IMR-90 (cell line): Measurements from ENCODE around the gene ATP1B3. TPM values are rescaled to one million over a fixed set of nuclear protein-coding genes. Genes with fewer than 3 reads are reported as not detected.

Experiments used
- ATAC-seq: fragments of 200-7000 bp; cut with Tn5 transposase; 2 replicates; pipeline ENCODE4 v1.9.1; 2020; ENCODE audit warnings: low read depth, mild to moderate bottlenecking, moderate library complexity
- BruUV-seq: library from RNA; stranded (reverse); fragments of 400-500 nt; replicated peaks from 2 replicates; lab custom pipeline; 2021; lab: Mats Ljungman, UMichigan
- CTCF ChIA-PET: fragments of 300-600 bp; formaldehyde crosslinking; extraction: SDS; loops from one replicate; lab custom pipeline; 2021; ENCODE audit warnings: antibody characterized with exemption; lab: Yijun Ruan, JAX
- POLR2A ChIA-PET: fragments of 300-600 bp; sonication (Branson Sonifier 250); formaldehyde crosslinking; loops from one replicate; lab custom pipeline; 2022; ENCODE audit warnings: antibody characterized with exemption; ENCODE audit not compliant: unreplicated experiment; lab: Charles Lee
- DNase-seq: peaks from one replicate; pipeline ENCODE4 v3.0.0; 2013
- H2AFZ ChIP-seq: replicated peaks from 2 replicates; pipeline ENCODE3; 2013; ENCODE audit warnings: low read length, mild to moderate bottlenecking; ENCODE audit not compliant: poor library complexity
- H2AK5ac ChIP-seq: 2 replicates; pipeline ENCODE4 v1.6.1; 2013; ENCODE audit warnings: low read depth, low read length, inconsistent platforms
- H2AK9ac ChIP-seq: replicated peaks from 2 replicates; pipeline ENCODE3; 2013; ENCODE audit warnings: mild to moderate bottlenecking, low read depth, low read length, moderate library complexity; ENCODE audit not compliant: poor library complexity
- H2BK120ac ChIP-seq: 2 replicates; pipeline ENCODE4 v1.6.1; 2013; ENCODE audit warnings: low read depth, low read length, inconsistent platforms
- H2BK15ac ChIP-seq: 3 replicates; pipeline ENCODE4 v1.6.1; 2013; ENCODE audit warnings: low read depth, low read length, inconsistent platforms
- H2BK20ac ChIP-seq: 2 replicates; pipeline ENCODE4 v1.6.1; 2013; ENCODE audit warnings: low read depth, mild to moderate bottlenecking, inconsistent platforms, low read length, moderate library complexity
- H2BK5ac ChIP-seq: 2 replicates; pipeline ENCODE4 v1.6.1; 2013; ENCODE audit warnings: mild to moderate bottlenecking, low read depth, low read length, inconsistent platforms; ENCODE audit not compliant: poor library complexity, severe bottlenecking
- H3K14ac ChIP-seq: replicated peaks from 2 replicates; pipeline ENCODE4 v1.6.1; 2013; ENCODE audit warnings: low read depth, low read length, inconsistent platforms
- H3K18ac ChIP-seq: 2 replicates; pipeline ENCODE4 v1.6.1; 2013; ENCODE audit warnings: low read depth, low read length, control low read depth
- H3K23ac ChIP-seq: 2 replicates; pipeline ENCODE4 v1.6.1; 2013; ENCODE audit warnings: low read depth, low read length, inconsistent platforms
- H3K27ac ChIP-seq: 2 replicates; pipeline ENCODE4 v1.5.1; 2013; ENCODE audit warnings: mild to moderate bottlenecking, control low read depth, low read length; ENCODE audit not compliant: insufficient read depth
- H3K27me3 ChIP-seq: 2 replicates; pipeline ENCODE4 v1.6.1; 2013; ENCODE audit warnings: low read length; ENCODE audit not compliant: control insufficient read depth, insufficient read depth
- H3K36me3 ChIP-seq: 2 replicates; pipeline ENCODE4 v1.6.1; 2013; ENCODE audit warnings: low read length, mixed read lengths; ENCODE audit not compliant: control insufficient read depth, insufficient read depth
- H3K4ac ChIP-seq: 2 replicates; pipeline ENCODE4 v1.6.1; 2013; ENCODE audit warnings: low read depth, low read length, inconsistent platforms
- H3K4me1 ChIP-seq: 2 replicates; pipeline ENCODE4 v1.6.1; 2013; ENCODE audit warnings: low read length, mixed read lengths; ENCODE audit not compliant: control insufficient read depth, insufficient read depth
- H3K4me2 ChIP-seq: 2 replicates; pipeline ENCODE4 v1.6.1; 2013; ENCODE audit warnings: low read depth, mild to moderate bottlenecking, control low read depth, low read length, moderate library complexity
- H3K4me3 ChIP-seq: 2 replicates; pipeline ENCODE4 v1.5.1; 2013; ENCODE audit warnings: low read depth, mild to moderate bottlenecking, control low read depth, low read length, moderate library complexity; ENCODE audit not compliant: insufficient read depth
- H3K56ac ChIP-seq: 2 replicates; pipeline ENCODE4 v1.6.1; 2013; ENCODE audit warnings: low read length, inconsistent platforms; ENCODE audit not compliant: insufficient read depth; ENCODE audit errors: extremely low read depth
- H3K79me1 ChIP-seq, 2 experiments: 2 replicates each; pipeline ENCODE4 v1.6.1; 2013; ENCODE audit warnings: low read length in 2 of 2, inconsistent platforms in 1 of 2, low read depth in 1 of 2
- H3K9ac ChIP-seq: 2 replicates; pipeline ENCODE4 v1.6.1; 2013; ENCODE audit warnings: low read depth, low read length, control low read depth
- H3K9me1 ChIP-seq: 2 replicates; pipeline ENCODE4 v1.6.1; 2013; ENCODE audit warnings: low read length, inconsistent platforms; ENCODE audit not compliant: insufficient read depth
- H3K9me3 ChIP-seq: 2 replicates; pipeline ENCODE4 v1.6.1; 2013; ENCODE audit warnings: low read length; ENCODE audit not compliant: control insufficient read depth, insufficient read depth
- H4K20me1 ChIP-seq: 2 replicates; pipeline ENCODE4 v1.6.1; 2013; ENCODE audit warnings: low read length, inconsistent platforms; ENCODE audit not compliant: insufficient read depth
- H4K5ac ChIP-seq: 2 replicates; pipeline ENCODE4 v1.6.1; 2013; ENCODE audit warnings: mild to moderate bottlenecking, low read depth, low read length, control low read depth
- H4K8ac ChIP-seq, 2 experiments: 2 replicates each; pipeline ENCODE4 v1.6.1; 2013; ENCODE audit warnings: low read depth in 2 of 2, low read length in 2 of 2, control low read depth in 1 of 2, inconsistent platforms in 1 of 2
- H4K91ac ChIP-seq: 2 replicates; pipeline ENCODE4 v1.6.1; 2013; ENCODE audit warnings: low read depth, low read length, inconsistent platforms; ENCODE audit not compliant: insufficient read depth
- BHLHE40 ChIP-seq: fragments of 150-350 bp; IDR thresholded peaks from 2 replicates; pipeline ENCODE4 v1.6.1; 2016; ENCODE audit warnings: mild to moderate bottlenecking, low read depth, low read length
- CEBPB ChIP-seq: IDR thresholded peaks from 2 replicates; pipeline ENCODE4 v1.6.1; 2012; ENCODE audit warnings: low read depth, low read length, improper control_type of control experiment
- CHD1 ChIP-seq: IDR thresholded peaks from 2 replicates; pipeline ENCODE4 v1.6.1; 2012; ENCODE audit warnings: low read depth, low read length, improper control_type of control experiment
- FOS ChIP-seq: fragments of 150-350 bp; IDR thresholded peaks from 2 replicates; pipeline ENCODE4 v1.6.1; 2016; ENCODE audit warnings: low read depth, low read length
- MAFK ChIP-seq: IDR thresholded peaks from 2 replicates; pipeline ENCODE4 v1.6.1; 2012; ENCODE audit warnings: low read depth, low read length, improper control_type of control experiment
- MAZ ChIP-seq: IDR thresholded peaks from 2 replicates; pipeline ENCODE4 v1.6.1; 2012; ENCODE audit warnings: low read depth, mild to moderate bottlenecking, low read length, improper control_type of control experiment, moderate library complexity, borderline replicate concordance
- MXI1 ChIP-seq: IDR thresholded peaks from 2 replicates; pipeline ENCODE4 v1.6.1; 2012; ENCODE audit warnings: low read depth, mild to moderate bottlenecking, low read length, moderate library complexity, borderline replicate concordance
- NFE2L2 ChIP-seq: fragments of 150-350 bp; IDR thresholded peaks from 2 replicates; pipeline ENCODE4 v1.6.1; 2016; ENCODE audit warnings: low read depth, mild to moderate bottlenecking, low read length
- POLR2A ChIP-seq: IDR thresholded peaks from 2 replicates; pipeline ENCODE4 v1.6.1; 2012; ENCODE audit warnings: mild to moderate bottlenecking, low read depth, low read length
- RAD21 ChIP-seq: IDR thresholded peaks from 2 replicates; pipeline ENCODE4 v1.6.1; 2012; ENCODE audit warnings: low read length, improper control_type of control experiment
- RCOR1 ChIP-seq: IDR thresholded peaks from 2 replicates; pipeline ENCODE4 v1.6.1; 2012; ENCODE audit warnings: mild to moderate bottlenecking, low read length, improper control_type of control experiment; ENCODE audit not compliant: insufficient replicate concordance
- RFX5 ChIP-seq: IDR thresholded peaks from 2 replicates; pipeline ENCODE4 v1.8.0; 2012; ENCODE audit warnings: low read depth, mild to moderate bottlenecking, low read length, moderate library complexity
- SMC3 ChIP-seq: fragments of 150-350 bp; IDR thresholded peaks from 2 replicates; pipeline ENCODE4 v1.6.1; 2016; ENCODE audit warnings: low read depth, mild to moderate bottlenecking, antibody characterized with exemption, low read length, moderate library complexity
- WGBS, 2 experiments: methylation state at CpG; one replicate each; pipeline versions ENCODE4 v1.1.5 to v1.1.7; 2013; ENCODE audit warnings: missing lambda C conversion rate in 2 of 2; ENCODE audit not compliant: insufficient read length in 1 of 2; ENCODE audit errors: extremely low coverage in 2 of 2; 5-methylcytosine and 5-hydroxymethylcytosine counted together
- dilution Hi-C: fragments of 300-500 bp; cut with HindIII; formaldehyde crosslinking; loops from one replicate; pipeline ENCODE4 v1.14.3; 2018; ENCODE audit warnings: low sequenced_read_pairs; ENCODE audit not compliant: unreplicated experiment
- in situ Hi-C: fragments of 300-500 bp; cut with MboI; formaldehyde crosslinking; loops from 3 replicates; pipeline ENCODE4 v1.14.3; 2019; ENCODE audit warnings: low sequenced_read_pairs, inconsistent platforms, mixed read lengths
- intact Hi-C: fragments of 100-400 bp; cut with micrococcal nuclease; formaldehyde crosslinking; loops from 2 replicates; pipeline ENCODE4 v1.10.0; 2022
- polyA plus RNA-seq, 3 experiments: library from polyadenylated mRNA; depleted of rRNA; stranded (reverse); fragments of >200 nt; gene quantifications; 2 replicates each; pipeline ENCODE4 v1.2.3, GENCODE V29; 2012; ENCODE audit warnings: low replicate concordance in 1 of 3
- total RNA-seq: library from RNA; depleted of rRNA; stranded (reverse); fragments of >200 nt; gene quantifications from 2 replicates; pipeline ENCODE4 v1.2.3, GENCODE V29; 2012
- TF ChIP-seq, protein P1 (sequence below): fragments of 150-350 bp; IDR thresholded peaks from 2 replicates; pipeline ENCODE4 v1.6.1; 2017; ENCODE audit warnings: mild to moderate bottlenecking, antibody characterized with exemption, low read length, low read depth
- TF ChIP-seq, protein P2 (sequence below): fragments of 150-350 bp; IDR thresholded peaks from 2 replicates; pipeline ENCODE4 v1.6.1; 2016; ENCODE audit warnings: low read depth, mild to moderate bottlenecking, low read length, moderate library complexity, borderline replicate concordance
- TF ChIP-seq, protein P3 (sequence below): conservative IDR thresholded peaks from 2 replicates; pipeline ENCODE4 v1.5.1; 2012; ENCODE audit warnings: mild to moderate bottlenecking, low read depth, low read length, improper control_type of control experiment

The ATP1B3 gene
- total and polyA plus RNA-seq, 2 of the 4 experiments (the other 2 are of a cell fraction): 64.3 to 126 TPM

DNA sequence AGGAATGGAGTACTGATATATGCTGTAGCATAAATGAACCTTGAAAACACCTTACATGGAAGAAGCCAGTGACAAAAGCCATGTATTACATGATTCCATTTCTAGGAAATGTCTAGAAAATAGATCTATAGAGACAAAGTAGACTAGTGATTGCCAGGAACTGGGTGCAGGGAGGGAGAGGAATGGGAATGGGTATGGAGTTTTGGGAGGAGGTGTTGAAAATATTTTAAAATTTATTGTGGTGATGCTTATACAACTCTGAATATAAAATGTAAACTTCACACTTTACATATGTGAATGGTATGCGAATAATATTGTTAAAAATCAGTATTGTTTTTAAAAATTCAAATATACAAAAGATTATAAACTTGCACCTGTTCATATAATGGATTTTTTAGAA is 22.5 kb downstream of the ATP1B3 start:
- Histone ChIP-seq H2AK9ac (no peak overlapping the region), H3K56ac (no peak overlapping the region), H2AK5ac (no peak overlapping the region), H3K23ac (no peak overlapping the region), H2BK20ac (no peak overlapping the region), H4K91ac (no peak overlapping the region), H2BK15ac (no peak overlapping the region), H2AFZ (no peak overlapping the region), H3K14ac (no peak overlapping the region), H3K4me3 (no peak overlapping the region), H3K36me3 (0 out of 2 replicates have a peak, but pooled peaks cover 1% of the 10 kb centered on the region), H3K4me2 (no peak overlapping the region), H3K4ac (no peak overlapping the region), H2BK120ac (no peak overlapping the region), H3K9me1 (peaks cover 11% of the 10 kb centered on the region), H3K4me1 (peaks cover 9% of the 10 kb centered on the region), H3K18ac (no peak overlapping the region), H2BK5ac (no peak overlapping the region), H4K20me1 (peaks cover 12% of the 10 kb centered on the region), H3K9ac (no peak overlapping the region), H4K5ac (no peak overlapping the region), H3K9me3 (no peaks in the 10 kb centered on the region), H3K79me1 (peaks cover 30 to 66% of the 10 kb centered on the region in 2 experiments), H4K8ac (no peak overlapping the region), H3K27ac (no peak overlapping the region), H3K27me3 (no peaks in the 10 kb centered on the region)
- BruUV-seq: no TSS peak
- in situ Hi-C loops (loop anchor here (25.0 kb wide), 1 partner anchor 562 kb away; no protein-coding TSS in a partner anchor), dilution Hi-C loops (no loop called here), intact Hi-C loops (no loop called here)
- ChIA-PET CTCF (no interaction called here), POLR2A (no interaction called here)
- DNase-seq (no peak), ATAC-seq (no peak)
- WGBS, 2 experiments: no CpG with 5 or more reads among the region's 1 CpG
- no peak for TF ChIP-seq RCOR1
- no peak for TF ChIP-seq POLR2A
- no peak for TF ChIP-seq MAFK
- TF ChIP-seq MXI1: no peak
- TF ChIP-seq, protein P1, sequence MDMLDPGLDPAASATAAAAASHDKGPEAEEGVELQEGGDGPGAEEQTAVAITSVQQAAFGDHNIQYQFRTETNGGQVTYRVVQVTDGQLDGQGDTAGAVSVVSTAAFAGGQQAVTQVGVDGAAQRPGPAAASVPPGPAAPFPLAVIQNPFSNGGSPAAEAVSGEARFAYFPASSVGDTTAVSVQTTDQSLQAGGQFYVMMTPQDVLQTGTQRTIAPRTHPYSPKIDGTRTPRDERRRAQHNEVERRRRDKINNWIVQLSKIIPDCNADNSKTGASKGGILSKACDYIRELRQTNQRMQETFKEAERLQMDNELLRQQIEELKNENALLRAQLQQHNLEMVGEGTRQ: no peak
- TF ChIP-seq RFX5: no peak
- TF ChIP-seq NFE2L2: no peak
- TF ChIP-seq, protein P2, sequence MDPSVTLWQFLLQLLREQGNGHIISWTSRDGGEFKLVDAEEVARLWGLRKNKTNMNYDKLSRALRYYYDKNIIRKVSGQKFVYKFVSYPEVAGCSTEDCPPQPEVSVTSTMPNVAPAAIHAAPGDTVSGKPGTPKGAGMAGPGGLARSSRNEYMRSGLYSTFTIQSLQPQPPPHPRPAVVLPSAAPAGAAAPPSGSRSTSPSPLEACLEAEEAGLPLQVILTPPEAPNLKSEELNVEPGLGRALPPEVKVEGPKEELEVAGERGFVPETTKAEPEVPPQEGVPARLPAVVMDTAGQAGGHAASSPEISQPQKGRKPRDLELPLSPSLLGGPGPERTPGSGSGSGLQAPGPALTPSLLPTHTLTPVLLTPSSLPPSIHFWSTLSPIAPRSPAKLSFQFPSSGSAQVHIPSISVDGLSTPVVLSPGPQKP: no peak
- no peak for TF ChIP-seq CHD1
- TF ChIP-seq CEBPB: no peak
- TF ChIP-seq BHLHE40: no peak
- TF ChIP-seq RAD21: no peak
- TF ChIP-seq SMC3: no peak
- TF ChIP-seq, protein P3, sequence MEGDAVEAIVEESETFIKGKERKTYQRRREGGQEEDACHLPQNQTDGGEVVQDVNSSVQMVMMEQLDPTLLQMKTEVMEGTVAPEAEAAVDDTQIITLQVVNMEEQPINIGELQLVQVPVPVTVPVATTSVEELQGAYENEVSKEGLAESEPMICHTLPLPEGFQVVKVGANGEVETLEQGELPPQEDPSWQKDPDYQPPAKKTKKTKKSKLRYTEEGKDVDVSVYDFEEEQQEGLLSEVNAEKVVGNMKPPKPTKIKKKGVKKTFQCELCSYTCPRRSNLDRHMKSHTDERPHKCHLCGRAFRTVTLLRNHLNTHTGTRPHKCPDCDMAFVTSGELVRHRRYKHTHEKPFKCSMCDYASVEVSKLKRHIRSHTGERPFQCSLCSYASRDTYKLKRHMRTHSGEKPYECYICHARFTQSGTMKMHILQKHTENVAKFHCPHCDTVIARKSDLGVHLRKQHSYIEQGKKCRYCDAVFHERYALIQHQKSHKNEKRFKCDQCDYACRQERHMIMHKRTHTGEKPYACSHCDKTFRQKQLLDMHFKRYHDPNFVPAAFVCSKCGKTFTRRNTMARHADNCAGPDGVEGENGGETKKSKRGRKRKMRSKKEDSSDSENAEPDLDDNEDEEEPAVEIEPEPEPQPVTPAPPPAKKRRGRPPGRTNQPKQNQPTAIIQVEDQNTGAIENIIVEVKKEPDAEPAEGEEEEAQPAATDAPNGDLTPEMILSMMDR: no peak
- no peak for TF ChIP-seq FOS
- no peak for TF ChIP-seq MAZ
